HEK293 (cell line): Measurements from ENCODE around the gene IRX4.

Source experiments
- BCL11A ChIP-seq: fragments of 450-650 bp; formaldehyde crosslinking; IDR thresholded peaks from 2 replicates; pipeline ENCODE4 v1.5.1; 2016; ENCODE audit warnings: low read depth, missing biosample characterization, missing genetic modification characterization
- CTCF ChIP-seq: fragments of 450-650 bp; formaldehyde crosslinking; IDR thresholded peaks from 2 replicates; pipeline ENCODE4 v1.5.1; 2016; ENCODE audit warnings: missing biosample characterization, missing genetic modification characterization
- REST ChIP-seq: fragments of 450-650 bp; formaldehyde crosslinking; IDR thresholded peaks from 2 replicates; pipeline ENCODE4 v1.5.1; 2016; ENCODE audit warnings: missing biosample characterization, missing genetic modification characterization
- YY1 ChIP-seq: fragments of 450-650 bp; formaldehyde crosslinking; IDR thresholded peaks from 2 replicates; pipeline ENCODE4 v1.5.1; 2018; ENCODE audit warnings: missing biosample characterization, missing genetic modification characterization
- ZBTB20 ChIP-seq: fragments of 450-650 bp; formaldehyde crosslinking; IDR thresholded peaks from 2 replicates; pipeline ENCODE4 v1.5.1; 2016; ENCODE audit warnings: missing biosample characterization, missing genetic modification characterization
- ZNF596 ChIP-seq: fragments of 450-650 bp; IDR thresholded peaks from 2 replicates; pipeline ENCODE4 v1.5.0; 2018; ENCODE audit warnings: missing biosample characterization, mild to moderate bottlenecking, missing genetic modification characterization, moderate library complexity
- ZNF76 ChIP-seq: fragments of 450-650 bp; formaldehyde crosslinking; IDR thresholded peaks from 2 replicates; pipeline ENCODE4; 2016; ENCODE audit warnings: low read depth, missing biosample characterization, missing genetic modification characterization, borderline replicate concordance
- ZNF785 ChIP-seq: fragments of 450-650 bp; formaldehyde crosslinking; IDR thresholded peaks from 2 replicates; pipeline ENCODE4 v1.5.1; 2016; ENCODE audit warnings: missing biosample characterization, missing genetic modification characterization

GRCh38 chr5:1867114-1867814 is 15.5 kb downstream of the IRX4 start:
- TF ChIP-seq ZNF596 (tag by site-specific recombination) = no peak
- TF ChIP-seq YY1 (tag by site-specific recombination) = no peak
- no peak for TF ChIP-seq CTCF (tag by site-specific recombination)
- no peak for TF ChIP-seq BCL11A
- no peak for TF ChIP-seq ZNF785 (tag by site-specific recombination)
- TF ChIP-seq REST = no peak
- TF ChIP-seq ZBTB20 = no peak
- no peak for TF ChIP-seq ZNF76 (tag by site-specific recombination)
